Measurements from ENCODE around the gene ESRRA.

- TF ChIP-seq EP300 (IDR thresholded peaks at IDR 0.05) (no peak), CTCF (IDR thresholded peaks at IDR 0.05) (no peak), POLR2A (IDR thresholded peaks at IDR 0.05) (no peak)
Measured at GRCh38 chr11:64268025-64268892, 37.1 kb upstream of the ESRRA start.

Measured in tibial nerve (tissue), 4 donors.